Activated CD4-positive, alpha-beta T cell treated with anti-CD3 and anti-CD28 coated beads, Interleukin-2, Interleukin-4, amounts not matched to agents 100 ng/mL and 50 ng/mL, durations not matched to agents 16 hours and 8 hours (primary cell): ENCODE data around the gene RXRA.

Experiments
- DNase-seq: peaks from one replicate; pipeline ENCODE4 v3.0.0-alpha.2; 2020; ENCODE audit warnings: low spot score

RXRA gene

GRCh38 chr9:134355561-134356279 is 29.5 kb downstream of the RXRA start:
- DNase-seq = no peak

- no peak for DNase-seq
Measured at GRCh38 chr9:134356496-134357470, 30.5 kb downstream of the RXRA start.

DNA sequence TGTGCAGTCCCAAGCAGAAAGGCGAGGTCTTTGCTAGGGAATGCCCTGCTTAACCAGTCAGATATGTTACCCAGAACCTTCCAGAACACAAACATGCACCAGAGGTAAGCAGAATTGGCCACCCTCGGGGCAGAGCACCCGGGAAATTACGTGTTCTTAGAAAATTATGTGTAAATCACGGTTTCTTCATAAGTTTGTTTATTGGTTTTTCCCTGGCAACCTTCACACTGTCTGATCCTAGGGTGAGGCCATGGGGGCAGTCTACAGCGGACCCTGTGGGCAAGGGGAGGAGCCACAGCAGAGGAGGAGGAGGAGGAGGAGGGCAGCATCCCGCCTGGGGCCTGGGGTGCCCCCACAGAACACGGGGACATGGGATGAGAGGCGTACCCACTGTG is 31.4 kb downstream of the RXRA start:
- no peak for DNase-seq

GRCh38 chr9:134358026-134358661 is 31.9 kb downstream of the RXRA start:
- DNase-seq = no peak

DNA sequence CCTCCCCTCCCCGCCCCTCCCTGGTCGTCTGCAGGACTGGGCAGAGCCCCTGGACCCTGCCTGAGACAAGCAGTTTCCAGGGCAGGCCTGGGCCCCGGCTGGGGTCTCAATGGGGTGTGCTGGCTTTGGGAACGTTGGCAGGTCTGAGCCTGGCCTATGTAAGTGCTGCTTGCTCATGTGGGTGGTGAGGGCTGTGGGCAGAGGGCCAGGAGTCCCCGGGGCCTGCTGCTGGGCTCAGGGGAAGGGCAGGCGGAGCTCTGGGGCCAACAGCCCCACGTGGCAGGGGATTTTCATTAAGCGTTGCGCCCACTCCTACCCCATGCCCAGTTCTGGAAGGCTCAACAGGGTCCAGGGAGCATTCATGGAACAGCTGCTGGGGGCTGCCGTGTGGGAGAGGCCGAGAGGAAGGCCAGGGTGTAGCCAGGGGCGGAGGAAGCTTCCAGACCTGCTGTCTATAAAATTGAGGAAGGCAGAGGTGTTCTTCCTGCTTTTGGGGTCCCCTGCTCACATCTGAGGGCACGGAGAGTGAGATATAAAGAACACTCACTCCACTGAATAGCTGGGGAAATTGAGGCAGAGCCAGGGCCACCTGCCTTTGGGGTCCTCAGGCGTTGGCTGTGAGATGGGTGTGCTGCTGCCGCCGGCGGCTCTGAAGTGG is 32.5 kb downstream of the RXRA start:
- DNase-seq = no peak

DNA sequence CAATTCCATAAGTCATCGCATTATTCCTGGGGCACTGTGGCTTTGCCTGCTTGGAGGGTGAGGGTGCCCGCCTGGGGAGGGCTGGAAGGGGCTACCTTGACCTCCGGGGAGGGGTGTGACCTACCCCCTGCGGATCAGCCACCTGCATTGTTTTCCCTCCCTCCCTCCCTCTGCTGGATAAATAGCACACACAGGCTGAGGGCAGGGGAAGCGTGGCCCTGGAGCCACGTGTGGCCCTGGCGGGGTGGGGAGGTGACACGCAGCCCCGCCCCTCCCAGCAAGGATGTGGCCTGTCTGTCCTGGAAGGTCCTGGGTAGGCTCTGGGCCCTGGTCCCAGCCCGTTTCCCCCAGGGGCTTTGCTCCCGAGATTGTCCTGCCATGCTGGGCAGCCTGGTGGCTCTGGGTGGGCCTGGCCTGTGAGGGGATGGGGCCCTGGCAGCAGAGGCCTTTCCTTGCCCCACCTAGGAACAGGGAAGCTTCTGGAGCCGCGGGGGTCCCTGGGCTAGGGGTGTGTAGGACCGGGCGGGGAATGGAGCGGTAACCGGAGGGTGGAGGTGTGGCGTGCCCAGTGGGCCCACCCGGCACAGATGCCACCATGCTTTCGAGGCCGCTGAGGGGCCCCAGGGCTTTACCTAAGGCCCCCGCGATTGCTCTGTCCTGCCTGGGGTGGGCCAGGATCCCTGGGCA is 33.4 kb downstream of the RXRA start:
- DNase-seq = no peak

GRCh38 chr9:134360180-134360759 is 34.0 kb downstream of the RXRA start:
- DNase-seq = no peak

GRCh38 chr9:134360897-134361296 is 34.6 kb downstream of the RXRA start:
- DNase-seq = no peak

DNA sequence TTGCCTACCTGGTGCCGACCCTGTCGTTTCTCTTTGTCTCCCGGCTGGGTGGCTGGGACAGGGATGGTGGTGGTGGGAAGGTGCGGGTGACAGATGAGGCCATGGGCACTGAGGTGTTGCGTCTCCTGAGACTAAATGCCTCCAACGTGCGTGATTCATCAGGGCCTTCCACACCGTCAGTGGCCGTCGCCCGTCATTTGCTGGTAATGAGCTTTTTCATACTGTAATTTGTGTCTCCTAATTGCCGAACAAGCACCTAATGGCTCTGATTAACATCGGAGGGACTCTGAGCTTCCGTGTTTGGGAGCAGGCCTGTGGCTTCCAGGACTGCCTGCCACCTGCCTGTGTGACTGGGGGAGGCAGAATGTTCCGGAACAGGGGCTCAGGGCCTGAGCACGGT is 35.2 kb downstream of the RXRA start:
- DNase-seq = no peak

GRCh38 chr9:134361843-134362414 is 35.7 kb downstream of the RXRA start:
- DNase-seq = no peak

DNA sequence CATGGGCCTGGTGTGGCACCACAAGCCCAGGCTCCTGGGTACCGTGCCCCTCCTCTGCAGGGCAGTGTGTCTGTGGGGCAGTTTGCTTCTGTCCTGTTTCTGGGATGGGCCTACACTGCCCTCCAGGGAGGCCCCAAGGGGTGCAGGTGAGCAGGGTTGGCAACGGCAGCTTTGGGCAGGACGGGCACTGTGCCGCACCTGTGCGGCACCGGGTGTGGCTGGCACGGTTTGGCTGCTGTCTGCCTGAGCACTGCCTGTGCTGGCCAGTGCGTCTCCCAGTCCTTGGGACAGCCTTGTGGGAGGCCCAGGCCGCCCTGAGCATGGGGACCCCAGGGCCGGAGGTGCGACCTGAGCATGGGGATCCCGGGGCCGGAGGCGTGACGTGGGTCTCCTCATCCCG is 37.2 kb downstream of the RXRA start:
- DNase-seq = no peak

DNA sequence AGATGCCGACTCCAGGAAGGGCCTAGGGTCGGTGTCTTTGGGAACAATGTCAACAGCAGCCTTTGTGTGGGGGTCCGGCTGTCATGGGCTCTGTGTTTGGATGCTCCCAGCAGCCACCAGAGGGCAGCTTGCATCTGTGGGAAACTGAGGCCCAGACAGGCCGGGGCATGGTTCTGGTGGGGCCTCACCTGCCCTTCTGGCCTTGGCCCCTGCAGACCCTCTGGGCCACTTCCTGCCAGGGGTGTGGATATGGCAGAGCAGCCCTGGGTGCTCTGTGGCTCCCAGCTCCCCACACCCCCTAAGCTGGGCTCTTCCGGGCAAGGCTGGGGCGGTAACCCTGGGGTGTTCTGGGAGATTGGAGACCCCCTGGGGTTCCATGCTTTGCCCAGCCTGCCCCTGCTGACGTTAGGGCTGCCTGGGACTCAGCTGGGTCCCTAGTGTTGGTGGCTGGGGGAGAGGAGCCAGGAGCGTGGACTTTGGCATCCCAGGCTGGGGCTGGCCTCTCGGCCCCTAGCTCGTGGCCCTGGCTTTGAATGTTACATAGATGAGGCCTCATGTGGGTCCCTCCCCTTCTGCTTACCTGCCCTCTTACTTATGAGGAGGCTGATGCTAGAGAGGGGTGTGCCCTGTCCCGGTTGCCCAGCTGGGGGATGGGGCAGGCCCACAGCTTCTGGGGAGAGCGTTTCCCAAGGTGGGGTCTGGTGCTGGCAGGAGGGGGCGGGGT is 38.3 kb downstream of the RXRA start:
- no peak for DNase-seq

GRCh38 chr9:134365115-134365596 is 38.9 kb downstream of the RXRA start:
- no peak for DNase-seq

DNA sequence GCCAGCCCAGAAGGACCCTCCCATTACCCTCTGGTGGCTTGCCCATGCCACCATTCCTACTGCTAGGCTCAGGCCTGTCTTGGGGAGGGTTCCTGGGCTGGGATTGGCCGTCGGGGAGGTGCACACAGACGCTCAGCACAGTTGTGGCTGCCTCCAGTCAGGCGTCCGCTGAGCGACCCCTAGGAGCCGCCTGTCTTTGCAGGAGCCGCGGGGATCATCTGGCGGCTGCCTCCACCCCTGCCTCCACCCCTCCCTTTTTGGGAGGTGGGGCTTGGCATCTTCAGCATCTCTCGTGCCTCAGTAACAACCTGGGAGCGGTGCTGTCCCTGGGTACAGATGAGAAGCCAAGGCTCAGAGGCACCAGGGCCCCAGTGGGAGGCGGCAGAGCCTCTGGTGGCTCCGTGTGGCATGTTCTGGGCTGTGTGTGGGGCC is 39.6 kb downstream of the RXRA start:
- DNase-seq = no peak

DNA sequence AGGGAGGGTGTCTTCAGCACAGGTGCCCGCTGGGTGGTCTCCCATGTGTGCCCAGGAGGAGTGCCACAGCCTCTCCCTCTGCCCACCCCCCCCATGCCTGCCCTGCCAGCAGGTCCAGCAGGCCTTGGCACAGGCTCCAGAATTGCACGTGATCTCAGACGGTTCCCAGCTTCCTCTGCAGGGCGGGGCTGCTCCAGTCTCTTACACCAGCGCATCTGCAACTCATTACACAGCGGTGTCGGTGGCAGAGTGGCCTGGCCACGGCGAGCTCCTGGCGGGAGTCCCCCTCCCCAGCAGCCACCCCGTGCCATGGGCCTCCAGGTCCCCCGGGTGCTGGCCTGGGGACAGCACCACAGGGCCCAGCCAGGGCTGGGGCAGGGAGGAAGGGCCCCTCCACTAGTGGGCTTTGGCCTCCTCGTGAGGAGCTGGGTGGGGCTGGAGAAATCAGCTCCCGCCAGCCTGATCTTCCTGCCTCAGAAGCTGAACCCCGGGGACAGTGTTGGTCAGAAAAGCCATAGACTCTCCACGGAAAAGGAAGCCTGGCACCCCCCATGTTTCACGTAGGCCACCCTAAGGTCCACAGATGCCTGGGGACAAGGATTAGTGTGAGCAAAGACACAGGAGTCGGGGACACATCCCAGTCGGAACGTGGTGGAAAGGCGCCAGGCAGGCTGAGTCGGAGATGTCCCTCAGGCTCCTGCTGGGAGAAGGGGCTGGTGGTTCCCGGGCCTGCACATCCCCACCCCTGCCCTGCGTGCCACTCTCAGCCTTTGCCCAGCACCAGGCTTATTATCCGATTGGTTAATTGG is 40.2 kb downstream of the RXRA start:
- no peak for DNase-seq

- no peak for DNase-seq
Measured at GRCh38 chr9:134367061-134367460, 40.8 kb downstream of the RXRA start.

DNA sequence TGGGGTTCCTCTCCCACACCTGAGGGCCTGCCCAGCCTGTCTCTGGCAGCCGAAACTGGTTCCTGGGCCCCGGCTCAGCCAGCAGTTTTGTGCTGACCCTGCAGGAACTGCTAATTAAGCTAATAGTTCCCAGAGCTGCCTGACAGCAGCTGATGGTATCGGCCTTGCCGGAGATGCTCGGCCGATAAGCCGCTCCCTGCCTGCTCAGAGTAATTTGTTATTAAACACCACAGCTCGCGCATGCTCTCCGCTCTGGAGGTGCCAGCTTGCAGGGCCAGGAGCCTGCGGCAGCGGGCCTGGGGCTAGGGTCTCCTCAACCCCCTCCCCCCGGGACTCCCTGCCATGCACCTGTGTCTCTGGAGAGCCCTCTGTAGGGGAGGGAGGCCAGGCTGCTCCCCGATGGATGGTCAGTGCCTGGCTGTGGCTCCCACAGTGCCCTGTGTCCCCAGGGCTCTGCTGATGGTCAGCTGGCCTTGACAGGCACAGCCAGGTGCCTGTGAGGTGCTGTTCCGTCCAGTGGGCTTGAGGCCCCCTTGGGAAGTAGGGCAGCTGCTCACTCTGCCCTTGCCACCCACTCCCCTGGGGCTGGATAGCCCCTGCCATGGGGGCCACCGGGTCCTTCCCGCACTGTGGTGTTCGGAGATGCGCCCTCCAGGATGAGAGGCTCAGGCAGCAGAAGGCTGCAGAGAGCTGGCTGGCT is 41.7 kb downstream of the RXRA start:
- no peak for DNase-seq

DNA sequence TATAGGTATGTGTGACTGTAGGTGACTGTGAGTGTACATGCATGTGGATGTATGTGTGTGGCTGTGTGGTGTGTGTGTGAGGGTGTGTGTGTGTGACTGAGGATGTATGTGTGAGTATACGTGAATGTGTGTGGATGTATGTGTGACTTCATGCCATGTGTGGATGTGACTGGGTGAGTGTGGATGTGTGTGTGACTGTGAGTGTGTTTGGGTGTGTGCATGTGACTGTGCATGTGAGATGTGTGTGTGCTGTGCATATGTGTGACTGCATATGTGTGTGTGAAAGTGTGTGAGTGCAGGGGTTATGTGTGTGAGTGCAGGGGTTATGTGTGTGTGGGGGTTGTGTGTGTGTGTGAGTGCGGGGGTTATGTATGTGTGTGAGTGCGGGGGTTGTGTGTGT is 42.3 kb downstream of the RXRA start:
- no peak for DNase-seq
